ENCODE results near the gene PROSER2. TPM values are rescaled to one million over a fixed set of nuclear protein-coding genes. Genes with fewer than 3 reads are reported as not detected.

The PROSER2 gene
- total and polyA plus RNA-seq, 8 donors: 1.3 to 16.2 (median 5.7) TPM; not detected in 1

DNA sequence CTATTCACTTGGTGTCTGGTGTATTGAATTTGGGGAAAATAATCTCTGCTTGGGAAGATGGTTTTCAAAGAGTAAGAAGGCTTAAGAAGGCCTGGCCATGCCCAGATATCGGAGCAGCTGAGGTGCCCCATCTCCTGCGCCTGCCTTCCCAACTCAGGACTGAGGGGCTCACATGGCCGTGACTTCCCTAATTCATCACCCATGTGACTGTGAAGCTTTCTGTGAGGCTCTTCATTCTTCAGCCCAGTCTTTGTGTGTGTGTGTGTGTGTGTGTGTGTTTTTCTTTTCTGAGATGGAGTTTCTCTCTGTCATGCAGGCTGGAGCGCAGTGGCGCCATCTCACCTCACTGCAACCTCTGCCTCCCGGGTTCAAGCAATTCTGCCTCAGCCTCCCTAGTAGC, 53.2 kb downstream of the PROSER2 start:
- TF ChIP-seq, protein P1, sequence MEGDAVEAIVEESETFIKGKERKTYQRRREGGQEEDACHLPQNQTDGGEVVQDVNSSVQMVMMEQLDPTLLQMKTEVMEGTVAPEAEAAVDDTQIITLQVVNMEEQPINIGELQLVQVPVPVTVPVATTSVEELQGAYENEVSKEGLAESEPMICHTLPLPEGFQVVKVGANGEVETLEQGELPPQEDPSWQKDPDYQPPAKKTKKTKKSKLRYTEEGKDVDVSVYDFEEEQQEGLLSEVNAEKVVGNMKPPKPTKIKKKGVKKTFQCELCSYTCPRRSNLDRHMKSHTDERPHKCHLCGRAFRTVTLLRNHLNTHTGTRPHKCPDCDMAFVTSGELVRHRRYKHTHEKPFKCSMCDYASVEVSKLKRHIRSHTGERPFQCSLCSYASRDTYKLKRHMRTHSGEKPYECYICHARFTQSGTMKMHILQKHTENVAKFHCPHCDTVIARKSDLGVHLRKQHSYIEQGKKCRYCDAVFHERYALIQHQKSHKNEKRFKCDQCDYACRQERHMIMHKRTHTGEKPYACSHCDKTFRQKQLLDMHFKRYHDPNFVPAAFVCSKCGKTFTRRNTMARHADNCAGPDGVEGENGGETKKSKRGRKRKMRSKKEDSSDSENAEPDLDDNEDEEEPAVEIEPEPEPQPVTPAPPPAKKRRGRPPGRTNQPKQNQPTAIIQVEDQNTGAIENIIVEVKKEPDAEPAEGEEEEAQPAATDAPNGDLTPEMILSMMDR (IDR thresholded peaks at IDR 0.05): no peak
- TF ChIP-seq EP300 (IDR thresholded peaks at IDR 0.05): no peak
- TF ChIP-seq POLR2AphosphoS5 (IDR thresholded peaks at IDR 0.05): no peak
- WGBS, 5 donors: 87 to 96% (median 88%) methylated on average over 6 of the region's 6 CpGs
- peaks cover 24 to 36% (median 33%) of the 10 kb centered on the region in 4 donors for H3K4me1 ChIP-seq
- H3K4me3 ChIP-seq: no peak overlapping the region
- no peaks in the 10 kb centered on the region for H3K9me3 ChIP-seq
- no peak for DNase-seq
- no peaks in the 10 kb centered on the region for H3K36me3 ChIP-seq
- H3K27me3 ChIP-seq: no peaks in the 10 kb centered on the region
- H3K27ac ChIP-seq: peak overlapping the region; percentile 74 to 86 (median 77)
- intact Hi-C loops (cut with DNase I; ENCODE audit: low total_unique reads): no loop called here

DNA sequence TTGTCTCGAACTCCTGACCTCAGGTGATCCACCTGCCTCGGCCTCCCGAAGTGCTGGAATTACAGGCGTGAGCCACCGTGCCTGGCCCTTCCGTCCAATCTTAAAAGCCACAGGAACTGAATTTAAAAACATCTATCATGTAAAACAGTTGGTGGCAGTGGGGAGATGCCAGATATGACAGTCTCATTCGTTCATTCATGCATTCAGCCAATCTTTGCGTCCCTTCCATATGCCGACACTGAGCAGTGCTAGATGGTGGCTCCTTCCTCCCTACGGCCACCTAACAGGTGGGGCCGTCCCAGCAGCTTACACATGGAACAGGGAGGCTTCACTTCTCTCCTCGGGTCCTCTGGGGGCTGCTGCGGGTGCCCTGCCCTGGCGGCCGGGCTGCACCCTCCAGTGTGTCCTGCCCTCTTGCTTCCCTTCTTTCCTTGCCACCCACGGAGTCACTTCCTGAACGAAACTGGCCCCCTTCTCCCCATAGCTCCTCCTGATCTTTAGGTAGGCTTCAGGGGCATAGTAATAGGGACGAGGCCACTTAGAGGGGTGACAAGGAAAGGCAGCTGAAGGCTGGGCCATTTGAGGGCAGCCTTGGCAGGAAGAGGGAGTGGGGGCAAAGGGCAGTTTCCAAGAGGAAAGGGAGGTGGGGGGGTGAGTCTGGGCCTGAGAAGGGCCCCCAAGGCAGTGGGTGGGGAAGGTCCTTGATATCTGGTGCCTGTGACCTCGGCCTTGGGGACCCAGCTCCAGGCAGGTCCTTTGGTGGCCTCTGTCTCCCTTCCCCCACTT, 53.8 kb downstream of the PROSER2 start:
- Histone ChIP-seq H3K27ac (peak overlapping the region in 4 of 5 donors; percentile 74 to 86 (median 76)), H3K4me1 (peaks cover 24 to 36% (median 33%) of the 10 kb centered on the region in 4 donors), H3K27me3 (no peaks in the 10 kb centered on the region), H3K36me3 (no peaks in the 10 kb centered on the region), H3K9me3 (no peaks in the 10 kb centered on the region), H3K4me3 (no peak overlapping the region)
- intact Hi-C loops (cut with DNase I; ENCODE audit: low total_unique reads): no loop called here
- WGBS, 5 donors: 87 to 92% (median 90%) methylated on average over 18 to 19 of the region's 19 CpGs
- DNase-seq: no peak
- TF ChIP-seq POLR2AphosphoS5 (IDR thresholded peaks at IDR 0.05) (no peak), EP300 (IDR thresholded peaks at IDR 0.05) (no peak), POLR2A (IDR thresholded peaks at IDR 0.05) (no peak)
- TF ChIP-seq, protein P1 (IDR thresholded peaks at IDR 0.05): no peak

DNA sequence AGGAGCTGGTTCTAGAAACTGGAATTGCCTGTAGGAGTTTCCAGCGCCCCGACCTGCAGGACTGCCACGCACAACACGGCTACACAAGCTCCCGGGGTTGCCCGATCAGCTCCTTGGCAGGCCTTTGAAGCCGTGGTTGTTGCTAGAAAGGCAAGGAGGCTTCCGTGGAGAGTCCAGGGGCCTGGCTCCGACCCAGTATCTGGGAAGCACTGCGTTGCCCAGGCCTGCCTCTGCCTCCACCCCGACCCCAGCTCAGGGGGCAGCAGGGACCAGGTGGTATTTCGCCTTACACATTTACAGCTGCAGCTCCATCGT, 54.4 kb downstream of the PROSER2 start:
- TF ChIP-seq POLR2A (IDR thresholded peaks at IDR 0.05) (no peak), POLR2AphosphoS5 (IDR thresholded peaks at IDR 0.05) (no peak), EP300 (IDR thresholded peaks at IDR 0.05) (no peak)
- TF ChIP-seq, protein P1 (IDR thresholded peaks at IDR 0.05): no peak
- H3K4me3 ChIP-seq: no peak overlapping the region
- WGBS, 5 donors: 65 to 87% (median 73%) methylated on average over 3 to 13 of the region's 13 CpGs
- DNase-seq: no peak
- H3K4me1 ChIP-seq: peaks cover 24 to 36% (median 33%) of the 10 kb centered on the region in 4 donors
- H3K27ac ChIP-seq: no peak overlapping the region
- H3K36me3 ChIP-seq: no peaks in the 10 kb centered on the region
- intact Hi-C loops (cut with DNase I; ENCODE audit: low total_unique reads): no loop called here
- H3K9me3 ChIP-seq: no peaks in the 10 kb centered on the region
- H3K27me3 ChIP-seq: no peaks in the 10 kb centered on the region

DNA sequence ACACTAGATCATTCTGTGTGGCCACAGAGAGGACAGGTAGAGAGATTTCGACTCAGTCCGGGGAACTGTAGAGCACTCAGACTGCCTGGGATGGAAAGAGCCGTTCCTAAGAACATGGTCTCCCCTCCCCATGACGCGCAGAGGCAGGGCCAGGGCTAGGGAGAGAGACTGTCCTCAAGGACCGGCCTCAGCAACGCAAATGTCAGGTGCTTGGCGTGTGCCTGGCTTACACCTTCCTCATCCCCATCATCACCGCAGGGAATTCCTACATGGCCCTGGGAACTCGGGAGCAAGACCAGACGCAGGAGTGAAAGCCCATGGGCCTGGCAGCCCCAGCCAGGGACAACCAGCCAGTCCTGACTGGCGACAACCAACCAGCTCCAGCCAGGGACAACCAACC, 55.6 kb downstream of the PROSER2 start:
- no peak for DNase-seq
- no peak overlapping the region for H3K27ac ChIP-seq
- H3K4me3 ChIP-seq: no peak overlapping the region
- no peaks in the 10 kb centered on the region for H3K27me3 ChIP-seq
- no peaks in the 10 kb centered on the region for H3K36me3 ChIP-seq
- peaks cover 24 to 35% (median 33%) of the 10 kb centered on the region in 4 donors for H3K4me1 ChIP-seq
- no peaks in the 10 kb centered on the region for H3K9me3 ChIP-seq
- 88 to 96% (median 92%) methylated on average over 5 to 12 of the region's 12 CpGs for WGBS, 5 donors
- intact Hi-C loops (cut with DNase I; ENCODE audit: low total_unique reads): no loop called here
- TF ChIP-seq POLR2A (IDR thresholded peaks at IDR 0.05) (no peak), POLR2AphosphoS5 (IDR thresholded peaks at IDR 0.05) (no peak), EP300 (IDR thresholded peaks at IDR 0.05) (no peak)
- TF ChIP-seq, protein P1 (IDR thresholded peaks at IDR 0.05): no peak
